Vagina (tissue), 2 donors: Measurements from ENCODE around the gene ZBED3. TPM values are rescaled to one million over a fixed set of nuclear protein-coding genes. Genes with fewer than 3 reads are reported as not detected.

Experiments
- DNase-seq, 2 donors: peaks; one replicate each; pipeline ENCODE4 v3.0.0-alpha.2; 2017; ENCODE audit errors: extremely low spot score in 2 of 2
- H3K27ac ChIP-seq: fragments of 200-600 bp; sonication (generic); one replicate; pipeline ENCODE4 v1.5.1; 2019
- H3K27me3 ChIP-seq: fragments of 200-600 bp; sonication (generic); one replicate; pipeline ENCODE4 v1.5.1; 2019
- H3K36me3 ChIP-seq, 2 donors: fragments of 200-600 bp; sonication (generic); one replicate each; pipeline ENCODE4 v1.5.1; 2017 to 2019
- H3K4me1 ChIP-seq: fragments of 200-600 bp; sonication (generic); one replicate; pipeline ENCODE4 v1.5.1; 2019
- H3K4me3 ChIP-seq, 2 donors: fragments of 200-600 bp; sonication (generic); 1 replicate in 1 of 2; 2 replicates in 1 of 2; pipeline ENCODE4 v1.5.1; 2016 to 2019
- H3K9me3 ChIP-seq: fragments of 200-600 bp; sonication (generic); one replicate; pipeline ENCODE4 v1.5.1; 2019
- CTCF ChIP-seq, 3 experiments: fragments of 450-650 bp in 2 of 3; fragments of 200-600 bp in 1 of 3; sonication (generic) in 1 of 3; IDR thresholded peaks; one replicate each; pipeline ENCODE4 v1.5.1; 2017 to 2019; ENCODE audit warnings: antibody characterized with exemption in 3 of 3, mild to moderate bottlenecking in 2 of 3, moderate library complexity in 2 of 3
- POLR2A ChIP-seq, 2 donors: fragments of 450-650 bp; IDR thresholded peaks; one replicate each; pipeline ENCODE4 v1.6.1; 2017; ENCODE audit warnings: antibody characterized with exemption in 2 of 2, mild to moderate bottlenecking in 2 of 2, moderate library complexity in 2 of 2
- POLR2AphosphoS5 ChIP-seq, 2 donors: sonication (generic); formaldehyde crosslinking; IDR thresholded peaks; one replicate each; pipeline ENCODE4 v1.9.0; 2017; ENCODE audit warnings: antibody characterized with exemption in 2 of 2, mild to moderate bottlenecking in 2 of 2, low read depth in 1 of 2; ENCODE audit not compliant: insufficient read depth in 1 of 2
- intact Hi-C: fragments of 100-400 bp; cut with DNase I; formaldehyde crosslinking; loops from one replicate; pipeline ENCODE4 v1.15.1; 2023
- total RNA-seq: library from RNA; depleted of rRNA; stranded (reverse); fragments of >200 nt; gene quantifications from one replicate; pipeline ENCODE4 v1.2.3, GENCODE V29; 2016

The ZBED3 gene
- total RNA-seq, 1 donor from 2014 or later: 9.1 TPM

DNA sequence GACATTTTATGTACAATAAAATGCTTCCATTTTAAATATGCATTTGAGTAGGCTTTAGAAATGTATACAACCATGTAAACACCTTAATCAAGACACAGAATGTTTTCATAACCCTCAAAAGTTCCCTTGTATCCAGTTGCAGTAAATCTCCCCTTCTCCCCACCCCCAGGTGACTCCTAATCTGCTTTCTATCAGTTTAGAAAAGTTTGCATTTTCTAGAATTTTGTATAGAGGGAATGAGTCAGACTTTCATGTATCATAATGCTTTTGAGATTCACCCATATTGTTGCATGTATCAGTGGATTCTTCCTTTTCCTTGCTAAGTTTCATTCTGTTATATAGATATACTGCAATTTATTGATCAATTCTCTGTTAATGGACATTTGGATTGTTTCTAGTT, 17.7 kb upstream of the ZBED3 start:
- intact Hi-C loops: no loop called here
- TF ChIP-seq POLR2A (IDR thresholded peaks at IDR 0.05) (no peak), POLR2AphosphoS5 (IDR thresholded peaks at IDR 0.05; ENCODE audit: insufficient read depth in 1 of 2, low read depth in 1 of 2) (no peak), CTCF (IDR thresholded peaks at IDR 0.05) (no peak)
- H3K4me1 ChIP-seq: no peaks in the 10 kb centered on the region
- no peak overlapping the region for H3K4me3 ChIP-seq
- H3K36me3 ChIP-seq: no peaks in the 10 kb centered on the region
- H3K27me3 ChIP-seq: no peaks in the 10 kb centered on the region
- no peak for DNase-seq
- no peaks in the 10 kb centered on the region for H3K9me3 ChIP-seq
- H3K27ac ChIP-seq: no peak overlapping the region

DNA sequence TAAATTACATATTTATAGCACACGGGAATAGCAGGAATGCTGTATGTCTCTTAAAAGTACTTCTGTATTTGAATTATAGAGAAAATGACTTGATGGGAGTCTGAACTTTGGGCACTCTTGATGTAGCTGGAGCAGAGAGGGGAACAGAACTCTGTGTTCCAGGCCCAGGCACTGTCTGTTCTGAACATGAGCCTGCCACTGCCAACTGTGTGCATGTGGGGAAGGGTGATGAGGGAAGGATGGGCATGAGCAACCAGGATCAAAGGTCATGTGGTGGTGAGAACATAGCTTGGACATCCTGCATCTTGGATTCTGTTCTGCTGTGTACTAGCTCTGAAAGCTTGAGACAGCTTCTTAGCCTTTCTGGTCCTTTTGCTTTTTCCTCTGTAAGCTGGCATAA, 16.4 kb upstream of the ZBED3 start:
- TF ChIP-seq POLR2A (IDR thresholded peaks at IDR 0.05): no peak
- TF ChIP-seq CTCF (IDR thresholded peaks at IDR 0.05): no peak
- peak in 1 of 2 donors; percentile 24 for TF ChIP-seq POLR2AphosphoS5 (IDR thresholded peaks at IDR 0.05; ENCODE audit: insufficient read depth in 1 of 2, low read depth in 1 of 2)
- Histone ChIP-seq H3K4me3 (no peak overlapping the region), H3K27ac (no peak overlapping the region), H3K4me1 (no peaks in the 10 kb centered on the region), H3K9me3 (no peaks in the 10 kb centered on the region), H3K36me3 (no peaks in the 10 kb centered on the region), H3K27me3 (no peaks in the 10 kb centered on the region)
- no peak for DNase-seq
- intact Hi-C loops: no loop called here

- no peak overlapping the region for H3K27ac ChIP-seq
- no peaks in the 10 kb centered on the region for H3K27me3 ChIP-seq
- H3K4me3 ChIP-seq: no peak overlapping the region
- no peak for DNase-seq
- no peaks in the 10 kb centered on the region for H3K36me3 ChIP-seq
- intact Hi-C loops: no loop called here
- H3K9me3 ChIP-seq: no peaks in the 10 kb centered on the region
- TF ChIP-seq POLR2AphosphoS5 (IDR thresholded peaks at IDR 0.05; ENCODE audit: insufficient read depth in 1 of 2, low read depth in 1 of 2) (no peak), POLR2A (IDR thresholded peaks at IDR 0.05) (no peak), CTCF (IDR thresholded peaks at IDR 0.05) (no peak)
- H3K4me1 ChIP-seq: no peaks in the 10 kb centered on the region
Measured at GRCh38 chr5:77102549-77102948, 15.5 kb upstream of the ZBED3 start.

GRCh38 chr5:77101298-77101697, 14.2 kb upstream of the ZBED3 start:
- H3K27ac ChIP-seq: no peak overlapping the region
- no peak for DNase-seq

DNA sequence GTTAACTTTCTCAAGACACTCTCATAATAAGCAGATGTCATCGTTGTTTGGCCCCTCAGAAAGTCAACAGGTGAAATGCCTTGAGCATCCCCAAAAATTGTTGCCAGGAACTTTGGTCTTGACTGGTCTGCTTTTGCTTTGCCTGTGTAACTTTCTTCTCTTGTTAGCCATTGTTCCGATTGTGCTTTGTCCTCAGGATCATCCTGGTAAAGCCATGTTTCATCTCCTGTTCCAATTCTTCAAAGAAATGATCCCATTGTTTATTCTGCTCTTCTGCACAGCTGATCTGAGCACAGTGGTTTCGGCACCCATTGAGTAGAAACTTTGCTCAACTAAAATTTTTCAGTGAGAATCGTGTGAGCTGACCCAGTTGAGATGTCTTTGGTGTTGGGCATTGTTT, 8.1 kb upstream of the ZBED3 start:
- Histone ChIP-seq H3K27me3 (no peaks in the 10 kb centered on the region), H3K27ac (no peak overlapping the region), H3K36me3 (no peaks in the 10 kb centered on the region), H3K9me3 (no peaks in the 10 kb centered on the region), H3K4me1 (no peaks in the 10 kb centered on the region), H3K4me3 (no peak overlapping the region)
- no peak for DNase-seq
- no peak for TF ChIP-seq CTCF (IDR thresholded peaks at IDR 0.05)
- no peak for TF ChIP-seq POLR2AphosphoS5 (IDR thresholded peaks at IDR 0.05; ENCODE audit: insufficient read depth in 1 of 2, low read depth in 1 of 2)
- TF ChIP-seq POLR2A (IDR thresholded peaks at IDR 0.05): no peak
- intact Hi-C loops: no loop called here

More at GRCh38 chr5:77101298-77101697, 14.2 kb upstream of the ZBED3 start:
- no peak for TF ChIP-seq CTCF (IDR thresholded peaks at IDR 0.05)
- no peak for TF ChIP-seq POLR2AphosphoS5 (IDR thresholded peaks at IDR 0.05; ENCODE audit: insufficient read depth in 1 of 2, low read depth in 1 of 2)
- TF ChIP-seq POLR2A (IDR thresholded peaks at IDR 0.05): no peak
- no peaks in the 10 kb centered on the region for H3K27me3 ChIP-seq
- intact Hi-C loops: no loop called here
- H3K4me1 ChIP-seq: no peaks in the 10 kb centered on the region
- no peaks in the 10 kb centered on the region for H3K36me3 ChIP-seq
- no peaks in the 10 kb centered on the region for H3K9me3 ChIP-seq
- no peak overlapping the region for H3K4me3 ChIP-seq
